Measurements from ENCODE around the gene LMNTD1.

LMNTD1 gene

GRCh38 chr12:25591144-25591543 lies 38.1 kb upstream of the LMNTD1 start:
- TF ChIP-seq OSR1 (CRISPR knock-in tag; IDR thresholded peaks at IDR 0.05) (no peak), ZNF70 (CRISPR knock-in tag; IDR thresholded peaks at IDR 0.05) (no peak), BACH2 (CRISPR knock-in tag; IDR thresholded peaks at IDR 0.05; ENCODE audit: borderline replicate concordance) (no peak), CSDC2 (CRISPR knock-in tag; IDR thresholded peaks at IDR 0.05) (no peak), TCF4 (CRISPR knock-in tag; IDR thresholded peaks at IDR 0.05; ENCODE audit: borderline replicate concordance) (no peak), PPARA (CRISPR knock-in tag; IDR thresholded peaks at IDR 0.05; ENCODE audit: borderline replicate concordance) (no peak), ZFP30 (CRISPR knock-in tag; IDR thresholded peaks at IDR 0.05) (no peak), ZNF8 (CRISPR knock-in tag; IDR thresholded peaks at IDR 0.05) (no peak), RARB (CRISPR knock-in tag; IDR thresholded peaks at IDR 0.05) (no peak), CREB5 (CRISPR knock-in tag; IDR thresholded peaks at IDR 0.05; ENCODE audit: low read depth) (no peak), GLIS3 (CRISPR knock-in tag; IDR thresholded peaks at IDR 0.05) (no peak), ZNF565 (CRISPR knock-in tag; conservative IDR thresholded peaks at IDR 0.05; ENCODE audit: low read depth) (no peak), ESRRG (CRISPR knock-in tag; IDR thresholded peaks at IDR 0.05) (no peak), TOX (CRISPR knock-in tag; IDR thresholded peaks at IDR 0.05; ENCODE audit: borderline replicate concordance) (no peak), CSRNP3 (CRISPR knock-in tag; IDR thresholded peaks at IDR 0.05) (no peak), TSHZ2 (CRISPR knock-in tag; IDR thresholded peaks at IDR 0.05) (no peak), ZFP3 (CRISPR knock-in tag; IDR thresholded peaks at IDR 0.05) (no peak), ZC3H10 (CRISPR knock-in tag; IDR thresholded peaks at IDR 0.05) (no peak)
- TF ChIP-seq, protein P1, sequence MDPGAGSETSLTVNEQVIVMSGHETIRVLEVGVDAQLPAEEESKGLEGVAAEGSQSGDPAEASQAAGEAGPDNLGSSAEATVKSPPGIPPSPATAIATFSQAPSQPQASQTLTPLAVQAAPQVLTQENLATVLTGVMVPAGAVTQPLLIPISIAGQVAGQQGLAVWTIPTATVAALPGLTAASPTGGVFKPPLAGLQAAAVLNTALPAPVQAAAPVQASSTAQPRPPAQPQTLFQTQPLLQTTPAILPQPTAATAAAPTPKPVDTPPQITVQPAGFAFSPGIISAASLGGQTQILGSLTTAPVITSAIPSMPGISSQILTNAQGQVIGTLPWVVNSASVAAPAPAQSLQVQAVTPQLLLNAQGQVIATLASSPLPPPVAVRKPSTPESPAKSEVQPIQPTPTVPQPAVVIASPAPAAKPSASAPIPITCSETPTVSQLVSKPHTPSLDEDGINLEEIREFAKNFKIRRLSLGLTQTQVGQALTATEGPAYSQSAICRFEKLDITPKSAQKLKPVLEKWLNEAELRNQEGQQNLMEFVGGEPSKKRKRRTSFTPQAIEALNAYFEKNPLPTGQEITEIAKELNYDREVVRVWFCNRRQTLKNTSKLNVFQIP (CRISPR knock-in tag; IDR thresholded peaks at IDR 0.05; ENCODE audit: borderline replicate concordance, low read depth) = no peak
- TF ChIP-seq, protein P2, sequence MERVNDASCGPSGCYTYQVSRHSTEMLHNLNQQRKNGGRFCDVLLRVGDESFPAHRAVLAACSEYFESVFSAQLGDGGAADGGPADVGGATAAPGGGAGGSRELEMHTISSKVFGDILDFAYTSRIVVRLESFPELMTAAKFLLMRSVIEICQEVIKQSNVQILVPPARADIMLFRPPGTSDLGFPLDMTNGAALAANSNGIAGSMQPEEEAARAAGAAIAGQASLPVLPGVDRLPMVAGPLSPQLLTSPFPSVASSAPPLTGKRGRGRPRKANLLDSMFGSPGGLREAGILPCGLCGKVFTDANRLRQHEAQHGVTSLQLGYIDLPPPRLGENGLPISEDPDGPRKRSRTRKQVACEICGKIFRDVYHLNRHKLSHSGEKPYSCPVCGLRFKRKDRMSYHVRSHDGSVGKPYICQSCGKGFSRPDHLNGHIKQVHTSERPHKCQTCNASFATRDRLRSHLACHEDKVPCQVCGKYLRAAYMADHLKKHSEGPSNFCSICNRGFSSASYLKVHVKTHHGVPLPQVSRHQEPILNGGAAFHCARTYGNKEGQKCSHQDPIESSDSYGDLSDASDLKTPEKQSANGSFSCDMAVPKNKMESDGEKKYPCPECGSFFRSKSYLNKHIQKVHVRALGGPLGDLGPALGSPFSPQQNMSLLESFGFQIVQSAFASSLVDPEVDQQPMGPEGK (CRISPR knock-in tag; IDR thresholded peaks at IDR 0.05; ENCODE audit: borderline replicate concordance) = no peak
- peak; percentile 60 for ATAC-seq

GRCh38 chr12:25590011-25590721 lies 37.1 kb upstream of the LMNTD1 start:
- no peak for ATAC-seq
- TF ChIP-seq ISL1 (CRISPR knock-in tag; IDR thresholded peaks at IDR 0.05) = no peak
- TF ChIP-seq, protein P1 (CRISPR knock-in tag; IDR thresholded peaks at IDR 0.05; ENCODE audit: borderline replicate concordance, low read depth) = no peak
- no peak for TF ChIP-seq CREB5 (CRISPR knock-in tag; IDR thresholded peaks at IDR 0.05; ENCODE audit: low read depth)
- TF ChIP-seq CSRNP3 (CRISPR knock-in tag; IDR thresholded peaks at IDR 0.05) = no peak
- TF ChIP-seq, protein P2 (CRISPR knock-in tag; IDR thresholded peaks at IDR 0.05; ENCODE audit: borderline replicate concordance) = no peak
- no peak for TF ChIP-seq ZNF565 (CRISPR knock-in tag; conservative IDR thresholded peaks at IDR 0.05; ENCODE audit: low read depth)
- TF ChIP-seq ESRRG (CRISPR knock-in tag; IDR thresholded peaks at IDR 0.05) = no peak
- TF ChIP-seq ZFP3 (CRISPR knock-in tag; IDR thresholded peaks at IDR 0.05) = no peak
- TF ChIP-seq TCF4 (CRISPR knock-in tag; IDR thresholded peaks at IDR 0.05; ENCODE audit: borderline replicate concordance) = no peak
